ENCODE measurements around the gene NR5A1. TPM values are rescaled to one million over a fixed set of nuclear protein-coding genes. Genes with fewer than 3 reads are reported as not detected.

Gene NR5A1
- total and polyA plus RNA-seq, 10 of the 15 experiments (the other 5 are each of a cell fraction or from before 2014, with no cell fraction given) = 0.06 to 0.24 (median 0.08) TPM; not detected in 5

DNA sequence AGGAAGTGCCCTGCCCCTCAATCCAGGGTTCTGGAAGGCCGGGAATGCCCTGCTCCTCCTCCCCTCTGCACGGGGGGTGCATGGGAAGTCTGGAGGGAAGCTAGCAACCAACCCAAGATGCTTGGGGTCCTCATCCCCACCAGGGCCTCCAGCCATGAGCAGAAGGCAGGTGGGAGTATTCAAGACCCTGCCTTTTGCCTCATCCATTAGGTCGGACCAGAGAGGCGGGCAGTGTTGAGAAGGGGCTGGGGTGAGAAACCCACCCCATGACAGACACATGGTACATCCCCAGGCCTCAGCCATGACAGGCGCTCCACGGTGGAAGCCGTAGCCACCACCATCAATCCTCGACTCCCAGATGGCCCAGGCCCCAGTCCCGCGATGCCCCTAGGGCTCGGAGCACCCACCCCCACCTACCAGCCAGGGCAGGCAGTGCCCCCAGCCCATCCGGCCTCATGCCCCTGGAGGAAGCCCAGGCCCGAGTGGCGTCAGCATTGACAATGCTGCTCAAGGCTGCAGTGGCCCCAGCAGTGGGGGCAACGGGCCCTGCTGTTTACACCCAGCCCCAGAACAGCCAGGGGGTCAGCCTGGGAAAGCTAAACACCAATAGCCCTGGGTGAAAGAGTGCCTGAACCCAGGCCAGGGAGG lies 8.6 kb downstream of the NR5A1 start:
- BruUV-seq (replicated peaks) = no TSS peak
- ChIA-PET CTCF (interaction anchor here (1.9 kb wide), 1 partner anchor 38 kb away, joined by 5 read pairs; no protein-coding TSS in a partner anchor), SMC1A (ENCODE audit: uncharacterized antibody, unreplicated experiment) (interaction anchor here (0.8 kb wide), 1 partner anchor 25 kb away, joined by 3 read pairs; no protein-coding TSS in a partner anchor), POLR2A (no interaction called here), RAD21 (ENCODE audit: unreplicated experiment) (no interaction called here)
- intact Hi-C loops (cut with micrococcal nuclease; ENCODE audit: unreplicated experiment) = no loop called here
- DNase-seq (ENCODE audit: low read depth, low spot score) (no peak), ATAC-seq (no peak), FAIRE-seq (no peak)
- no peak overlapping the region for H2AFZ ChIP-seq (ENCODE audit: control insufficient read depth, low read depth, low read length)
- TF ChIP-seq NBN (IDR thresholded peaks at IDR 0.05) = no peak
- TF ChIP-seq NR2F1 (conservative IDR thresholded peaks at IDR 0.05) = no peak
- no peak for TF ChIP-seq RBBP5 (conservative IDR thresholded peaks at IDR 0.05)
- TF ChIP-seq, protein P1, sequence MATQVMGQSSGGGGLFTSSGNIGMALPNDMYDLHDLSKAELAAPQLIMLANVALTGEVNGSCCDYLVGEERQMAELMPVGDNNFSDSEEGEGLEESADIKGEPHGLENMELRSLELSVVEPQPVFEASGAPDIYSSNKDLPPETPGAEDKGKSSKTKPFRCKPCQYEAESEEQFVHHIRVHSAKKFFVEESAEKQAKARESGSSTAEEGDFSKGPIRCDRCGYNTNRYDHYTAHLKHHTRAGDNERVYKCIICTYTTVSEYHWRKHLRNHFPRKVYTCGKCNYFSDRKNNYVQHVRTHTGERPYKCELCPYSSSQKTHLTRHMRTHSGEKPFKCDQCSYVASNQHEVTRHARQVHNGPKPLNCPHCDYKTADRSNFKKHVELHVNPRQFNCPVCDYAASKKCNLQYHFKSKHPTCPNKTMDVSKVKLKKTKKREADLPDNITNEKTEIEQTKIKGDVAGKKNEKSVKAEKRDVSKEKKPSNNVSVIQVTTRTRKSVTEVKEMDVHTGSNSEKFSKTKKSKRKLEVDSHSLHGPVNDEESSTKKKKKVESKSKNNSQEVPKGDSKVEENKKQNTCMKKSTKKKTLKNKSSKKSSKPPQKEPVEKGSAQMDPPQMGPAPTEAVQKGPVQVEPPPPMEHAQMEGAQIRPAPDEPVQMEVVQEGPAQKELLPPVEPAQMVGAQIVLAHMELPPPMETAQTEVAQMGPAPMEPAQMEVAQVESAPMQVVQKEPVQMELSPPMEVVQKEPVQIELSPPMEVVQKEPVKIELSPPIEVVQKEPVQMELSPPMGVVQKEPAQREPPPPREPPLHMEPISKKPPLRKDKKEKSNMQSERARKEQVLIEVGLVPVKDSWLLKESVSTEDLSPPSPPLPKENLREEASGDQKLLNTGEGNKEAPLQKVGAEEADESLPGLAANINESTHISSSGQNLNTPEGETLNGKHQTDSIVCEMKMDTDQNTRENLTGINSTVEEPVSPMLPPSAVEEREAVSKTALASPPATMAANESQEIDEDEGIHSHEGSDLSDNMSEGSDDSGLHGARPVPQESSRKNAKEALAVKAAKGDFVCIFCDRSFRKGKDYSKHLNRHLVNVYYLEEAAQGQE (IDR thresholded peaks at IDR 0.05; ENCODE audit: low read depth, low read length) = no peak
- no peaks in the 10 kb centered on the region for H3K79me2 ChIP-seq (ENCODE audit: control insufficient read depth, insufficient read depth, low read length)
- H3K9me3 ChIP-seq (replicated peaks; ENCODE audit: control insufficient read depth, insufficient read depth, low read length) = no peaks in the 10 kb centered on the region
- peaks cover 2 to 4% of the 10 kb centered on the region in 2 experiments; a peak in 3 of 4 replicates for H3K27me3 ChIP-seq (replicated peaks in 1 of 2; ENCODE audit: control insufficient read depth in 2 of 2, insufficient read depth in 2 of 2, low read length in 1 of 2)
- no peak overlapping the region for H3K4me2 ChIP-seq (ENCODE audit: control insufficient read depth, insufficient read depth)
- no peak overlapping the region for H3K27ac ChIP-seq (ENCODE audit: control insufficient read depth, insufficient read depth)
- in situ Hi-C loops (cut with MboI) = no loop called here
- no peaks in the 10 kb centered on the region for H3K36me3 ChIP-seq (ENCODE audit: control insufficient read depth in 2 of 2, insufficient read depth in 2 of 2, low read length in 1 of 2)
- no peak overlapping the region for H3K4me3 ChIP-seq
- no peaks in the 10 kb centered on the region for H4K20me1 ChIP-seq (ENCODE audit: control insufficient read depth, insufficient read depth)
- H3K4me1 ChIP-seq (ENCODE audit: control insufficient read depth, insufficient read depth, low read length) = peaks cover 33% of the 10 kb centered on the region
- 64% methylated on average over 15 of the region's 15 CpGs for WGBS (ENCODE audit: insufficient coverage, insufficient replicate concordance, low lambda C conversion rate, missing lambda C conversion rate)
- H3K9ac ChIP-seq (ENCODE audit: control insufficient read depth, insufficient read depth, low read length) = no peak overlapping the region
